HG02840 (cell line): Measurements from ENCODE around the gene OOSP4A.

Source experiments
- ATAC-seq: cut with Tn5 transposase; IDR thresholded peaks from one replicate; pipeline ENCODE4 v1.9.1; 2021; ENCODE audit warnings: mild to moderate bottlenecking, moderate library complexity, moderate number of reproducible peaks; ENCODE audit not compliant: unreplicated experiment, low FRiP score

The OOSP4A gene

GRCh38 chr11:59963733-59964132 lies at the start of gene OOSP4A:
Gene OOSP4A, plus strand, starts transcription at chr11:59964033. Its CDS starts 0 bp downstream, at chr11:59964033.
- no peak for ATAC-seq

GRCh38 chr11:59918480-59918879 lies 45.4 kb upstream of the OOSP4A start:
- no peak for ATAC-seq

- no peak for ATAC-seq
Observed at GRCh38 chr11:59918987-59919589, 44.7 kb upstream of the OOSP4A start.

- ATAC-seq: no peak
Observed at GRCh38 chr11:59923813-59924212, 40.0 kb upstream of the OOSP4A start.

DNA sequence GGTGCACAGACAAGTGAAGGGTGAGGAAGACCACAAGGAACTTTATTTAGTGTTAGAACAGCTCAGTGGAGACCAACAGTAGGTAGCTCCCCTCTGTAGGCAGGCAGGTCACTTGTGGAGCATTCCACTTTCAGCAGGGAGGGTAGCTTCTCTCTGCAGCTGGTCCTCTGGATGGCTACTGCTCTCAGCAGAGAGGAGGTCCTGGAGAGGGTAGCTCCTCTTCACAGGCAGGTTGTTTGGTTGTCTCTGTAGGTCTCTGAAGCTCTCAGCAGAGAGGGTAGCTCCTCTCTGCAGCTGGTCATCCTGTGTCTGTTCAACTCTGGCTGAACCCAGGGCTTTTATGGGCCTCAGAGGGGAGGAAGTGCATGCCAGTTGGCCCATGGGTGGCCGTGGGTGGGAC lies 32.1 kb upstream of the OOSP4A start:
- ATAC-seq: no peak

DNA sequence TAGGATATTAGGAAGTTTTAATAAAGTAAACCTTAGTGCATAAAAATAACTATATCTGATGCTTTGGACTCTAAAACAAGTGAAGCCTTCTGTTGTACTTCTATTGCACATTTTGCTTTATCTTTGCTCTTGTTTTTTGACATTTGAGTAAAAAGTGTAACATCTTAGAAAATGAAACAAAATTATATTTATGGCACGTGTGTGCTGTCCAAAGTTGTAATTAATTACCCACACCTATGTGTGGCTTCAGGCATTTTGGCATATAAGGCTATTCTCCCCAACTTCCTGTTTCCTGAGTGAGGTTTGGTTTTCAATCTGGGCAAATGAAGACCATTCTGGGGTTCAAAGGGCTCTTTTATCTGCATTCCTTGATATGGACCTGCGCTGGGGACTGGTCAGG lies 25.7 kb upstream of the OOSP4A start, which contains the start of gene OOSP1:
Gene OOSP1 (plus strand): TSS at position 301 of the 400 bp plus-strand sequence. CDS start 23 bp downstream, at position 324.
- ATAC-seq: no peak

DNA sequence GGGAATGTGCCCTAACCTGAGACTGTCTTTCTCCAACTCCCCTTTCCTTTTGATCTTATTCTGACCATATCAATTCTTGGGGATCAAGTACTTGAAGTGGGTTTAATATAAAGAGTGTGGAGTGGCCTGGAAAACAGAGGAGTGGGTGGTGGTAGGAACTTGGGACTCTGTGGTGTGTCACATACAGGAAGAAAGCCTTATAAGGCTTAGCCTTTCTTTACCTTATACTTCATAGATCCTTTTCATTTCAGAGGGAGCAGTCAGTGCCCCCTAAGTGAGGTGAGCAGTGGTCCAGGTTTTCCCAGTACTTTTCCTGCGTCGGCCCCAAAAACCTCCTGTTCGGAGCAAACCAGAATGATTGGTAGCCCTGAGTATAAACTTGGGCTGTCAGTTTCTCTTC lies 25.1 kb upstream of the OOSP4A start:
- ATAC-seq: no peak

GRCh38 chr11:59939482-59939881 lies 24.4 kb upstream of the OOSP4A start:
- no peak for ATAC-seq

- ATAC-seq: no peak
Observed at GRCh38 chr11:59941091-59941490, 22.7 kb upstream of the OOSP4A start.

- ATAC-seq: no peak
Observed at GRCh38 chr11:59943997-59944714, 19.7 kb upstream of the OOSP4A start.

DNA sequence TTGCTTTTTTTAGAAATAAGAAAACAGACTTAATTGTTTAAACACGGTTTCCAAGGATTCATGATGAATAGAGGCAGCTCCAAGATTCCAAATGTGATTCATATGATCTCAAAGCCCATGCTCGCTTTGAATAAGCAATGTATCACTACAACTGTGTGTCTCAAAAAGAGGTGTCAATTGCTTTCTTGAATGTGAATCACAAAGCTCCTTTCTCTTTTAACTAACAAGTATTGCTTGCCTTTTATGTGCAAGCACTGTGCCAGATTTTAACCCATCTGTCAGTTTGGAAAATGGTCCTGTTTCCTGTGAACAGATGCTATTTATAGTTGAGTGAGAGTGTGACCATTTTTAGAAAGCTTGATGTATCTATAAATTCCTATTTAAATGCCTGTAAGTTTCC lies 19.1 kb upstream of the OOSP4A start:
- no peak for ATAC-seq

GRCh38 chr11:59953463-59954218 lies 10.2 kb upstream of the OOSP4A start:
- ATAC-seq: no peak

DNA sequence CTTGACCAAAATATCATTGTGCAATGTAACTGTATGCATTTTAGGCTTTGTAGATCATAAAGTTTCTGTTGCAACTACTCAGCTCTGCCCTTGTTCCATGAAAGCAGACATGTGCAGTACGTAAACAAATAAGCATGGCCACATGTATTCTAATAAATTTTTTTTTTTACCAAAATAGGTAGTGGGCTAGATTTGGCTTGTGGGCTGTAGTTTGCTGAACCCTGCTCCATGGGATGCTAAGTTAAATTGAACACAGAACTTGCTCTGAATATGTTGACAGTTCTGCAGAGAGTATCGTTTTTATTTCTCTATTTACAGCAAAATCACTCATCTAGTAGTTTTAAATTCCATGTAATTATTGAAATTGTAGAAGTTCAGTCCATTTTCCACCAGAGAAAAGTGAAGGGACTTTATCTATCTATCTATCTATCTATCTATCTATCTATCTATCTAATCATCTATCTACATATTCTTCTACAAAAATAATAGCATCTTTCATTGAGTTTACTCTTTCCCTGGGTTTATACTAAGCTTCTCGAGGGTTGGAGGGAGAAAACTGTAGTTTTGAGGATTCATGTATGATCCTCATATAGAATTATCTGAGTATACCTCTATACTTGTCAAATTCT lies 9.5 kb upstream of the OOSP4A start:
- ATAC-seq: no peak

DNA sequence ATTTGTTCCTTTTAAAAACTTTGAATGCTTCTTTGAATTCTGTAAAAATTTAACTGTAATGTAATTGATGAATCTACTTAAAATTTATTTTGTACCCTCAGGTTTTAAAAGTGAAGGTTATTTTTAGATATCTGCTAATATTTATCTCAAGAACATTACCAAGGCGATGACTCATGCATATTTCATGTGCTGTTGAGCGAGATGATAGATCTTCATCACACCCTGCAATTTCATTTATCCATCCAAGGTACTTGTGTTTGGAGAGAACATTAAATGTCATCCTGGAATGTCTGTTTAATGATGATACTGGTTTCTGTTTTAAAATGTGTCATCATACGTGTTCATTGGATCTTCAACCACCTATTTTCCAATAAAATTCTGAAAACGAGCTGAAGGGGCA lies 6.7 kb upstream of the OOSP4A start:
- no peak for ATAC-seq

GRCh38 chr11:59960502-59961381 lies 3.1 kb upstream of the OOSP4A start:
- no peak for ATAC-seq

- no peak for ATAC-seq
Observed at GRCh38 chr11:59962107-59962482, 1.7 kb upstream of the OOSP4A start.

DNA sequence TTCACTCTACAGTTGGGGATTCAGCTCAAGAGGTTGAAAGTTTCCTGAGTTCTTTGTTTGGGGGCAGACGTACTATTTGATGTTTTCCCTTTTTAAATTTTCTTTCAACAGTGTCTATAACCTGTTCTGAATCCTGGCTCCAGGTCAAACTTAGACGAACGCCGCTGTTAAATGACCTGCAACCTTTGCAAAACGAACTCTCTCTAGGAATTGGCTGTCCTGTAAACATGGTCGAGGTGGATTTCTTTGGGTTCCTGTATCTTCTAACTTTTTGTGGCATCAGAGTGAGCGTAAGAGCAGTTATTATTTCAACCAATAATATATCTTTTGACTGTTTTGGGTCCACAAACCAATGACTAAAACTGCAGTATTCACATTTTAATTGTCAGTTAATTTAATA lies 1.6 kb downstream of the OOSP4A start:
- no peak for ATAC-seq

DNA sequence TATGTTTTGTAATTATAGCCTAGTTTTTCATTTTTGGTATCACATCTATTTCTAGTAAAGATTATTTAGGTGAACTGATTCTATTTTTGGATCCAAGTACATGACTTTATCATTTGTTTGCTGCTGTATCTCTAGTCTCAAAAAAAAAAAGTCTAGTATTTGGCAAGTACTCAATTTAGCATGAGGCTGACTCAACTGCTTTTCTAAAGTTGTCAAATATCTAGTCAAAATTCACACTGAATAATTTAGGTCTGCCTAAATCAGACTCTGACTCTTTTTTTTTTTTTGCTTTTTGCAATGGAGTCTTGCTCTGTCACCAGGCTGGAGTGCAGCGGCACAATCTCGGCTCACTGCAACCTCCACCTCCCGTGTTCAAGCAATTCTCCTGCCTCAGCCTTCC lies 2.4 kb downstream of the OOSP4A start:
- no peak for ATAC-seq

DNA sequence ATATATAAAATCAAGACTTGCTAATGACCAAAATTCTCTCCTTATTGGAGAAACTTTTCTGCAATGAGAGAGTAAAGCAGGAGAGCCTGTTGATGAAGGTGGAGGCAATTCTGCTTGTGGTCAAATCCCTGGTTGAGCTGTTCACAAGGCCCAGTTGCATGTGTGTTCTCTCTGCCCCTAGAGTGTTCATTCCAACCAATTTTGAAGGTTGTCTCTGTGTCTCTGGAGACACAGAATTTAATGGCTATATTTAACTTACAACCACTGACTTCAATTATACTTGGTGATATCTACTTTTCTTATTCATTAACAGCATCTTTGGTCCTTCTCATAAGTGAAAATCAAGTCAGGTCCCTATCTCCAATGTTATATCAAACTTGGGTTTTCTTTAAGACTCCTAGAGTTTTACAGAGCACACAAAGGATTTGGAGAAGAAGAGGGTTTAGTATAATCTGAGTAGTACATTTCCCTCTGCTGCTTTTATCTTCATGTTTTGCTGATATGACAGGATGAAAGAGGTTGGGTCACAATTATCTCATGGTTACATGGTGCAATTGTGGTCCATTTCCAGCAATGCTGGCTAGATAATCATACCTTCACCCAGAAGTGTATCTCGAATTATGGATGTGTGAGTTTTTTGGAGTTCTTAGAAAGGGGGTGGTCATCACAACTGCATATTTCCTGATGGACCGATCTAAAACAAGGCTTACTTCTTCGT lies 4.0 kb downstream of the OOSP4A start:
- no peak for ATAC-seq
